Keratinocyte (primary cell): ENCODE results near the gene TOP3B.

Source experiments
- EZH2 ChIP-seq: IDR thresholded peaks from one replicate; pipeline ENCODE4 v1.6.1; 2012; ENCODE audit warnings: inconsistent platforms, mild to moderate bottlenecking, low read length, moderate library complexity
- TF ChIP-seq, protein P1 (sequence below), 3 experiments: IDR thresholded peaks in 1 of 3; conservative IDR thresholded peaks in 1 of 3; optimal IDR thresholded peaks in 1 of 3; 2 replicates in 2 of 3; 3 replicates in 1 of 3; pipeline versions ENCODE3 to v1.5.1; 2011; ENCODE audit warnings: low read length in 3 of 3, mild to moderate bottlenecking in 3 of 3, moderate library complexity in 2 of 3, control low read depth in 1 of 3, inconsistent platforms in 1 of 3; ENCODE audit not compliant: insufficient read depth in 2 of 3; ENCODE audit errors: extremely low read depth in 1 of 3

DNA sequence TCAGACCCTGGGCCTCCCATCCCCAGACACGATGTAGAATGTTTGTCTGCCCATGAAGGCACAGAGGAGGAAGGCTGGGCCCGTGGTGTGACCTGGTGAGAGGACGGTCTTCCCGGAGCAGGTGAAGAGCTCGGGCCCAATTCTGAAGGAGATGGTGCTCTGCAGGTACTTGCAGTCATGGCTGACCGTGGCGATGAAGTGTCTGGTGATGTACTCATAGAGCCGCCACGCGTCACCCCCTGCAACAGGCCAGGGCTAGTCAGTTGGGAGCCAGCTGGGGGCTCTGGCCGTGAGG lies 20.0 kb downstream of the TOP3B start:
- TF ChIP-seq EZH2, result no peak
- TF ChIP-seq, protein P1, sequence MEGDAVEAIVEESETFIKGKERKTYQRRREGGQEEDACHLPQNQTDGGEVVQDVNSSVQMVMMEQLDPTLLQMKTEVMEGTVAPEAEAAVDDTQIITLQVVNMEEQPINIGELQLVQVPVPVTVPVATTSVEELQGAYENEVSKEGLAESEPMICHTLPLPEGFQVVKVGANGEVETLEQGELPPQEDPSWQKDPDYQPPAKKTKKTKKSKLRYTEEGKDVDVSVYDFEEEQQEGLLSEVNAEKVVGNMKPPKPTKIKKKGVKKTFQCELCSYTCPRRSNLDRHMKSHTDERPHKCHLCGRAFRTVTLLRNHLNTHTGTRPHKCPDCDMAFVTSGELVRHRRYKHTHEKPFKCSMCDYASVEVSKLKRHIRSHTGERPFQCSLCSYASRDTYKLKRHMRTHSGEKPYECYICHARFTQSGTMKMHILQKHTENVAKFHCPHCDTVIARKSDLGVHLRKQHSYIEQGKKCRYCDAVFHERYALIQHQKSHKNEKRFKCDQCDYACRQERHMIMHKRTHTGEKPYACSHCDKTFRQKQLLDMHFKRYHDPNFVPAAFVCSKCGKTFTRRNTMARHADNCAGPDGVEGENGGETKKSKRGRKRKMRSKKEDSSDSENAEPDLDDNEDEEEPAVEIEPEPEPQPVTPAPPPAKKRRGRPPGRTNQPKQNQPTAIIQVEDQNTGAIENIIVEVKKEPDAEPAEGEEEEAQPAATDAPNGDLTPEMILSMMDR (optimal IDR thresholded peaks at IDR 0.05 in 1 of 3, IDR thresholded peaks at IDR 0.05 in 1 of 3, conservative IDR thresholded peaks at IDR 0.05 in 1 of 3; ENCODE audit: extremely low read depth in 1 of 3, insufficient read depth in 2 of 3, low read length in 3 of 3), result no peak
